ENCODE data around the gene STK33.

The STK33 gene

GRCh38 chr11:8360086-8360828 lies 233.8 kb downstream of the STK33 start:
- no peak overlapping the region for H3K4me3 ChIP-seq (ENCODE audit: low read depth, low read length)
- POLR2A ChIA-PET, result no interaction called here
- no peak for TF ChIP-seq PATZ1 (tag by site-specific recombination; IDR thresholded peaks at IDR 0.05)
- TF ChIP-seq ZBTB10 (tag by site-specific recombination; IDR thresholded peaks at IDR 0.05), result no peak
- no peak for TF ChIP-seq GLIS2 (tag by site-specific recombination; IDR thresholded peaks at IDR 0.05)
- no peak for TF ChIP-seq ZNF394 (tag by site-specific recombination; IDR thresholded peaks at IDR 0.05; ENCODE audit: borderline replicate concordance)
- no peak for TF ChIP-seq EGR2 (tag by site-specific recombination; IDR thresholded peaks at IDR 0.05; ENCODE audit: low read depth)
- no peak for TF ChIP-seq ZNF624 (tag by site-specific recombination; IDR thresholded peaks at IDR 0.05)
- no peaks in the 10 kb centered on the region for H3K4me1 ChIP-seq (ENCODE audit: control insufficient read depth, insufficient read depth, low read length)
- CTCF ChIA-PET, result interaction anchor here (0.5 to 0.7 kb wide), 2 partner anchors 96 to 622 kb away, joined by 3 read pairs; no protein-coding TSS in a partner anchor
- no peak overlapping the region for H3K27ac ChIP-seq (ENCODE audit: extremely low read depth, low read depth, low read length)
- no peaks in the 10 kb centered on the region for H3K36me3 ChIP-seq (ENCODE audit: control insufficient read depth in 2 of 2, insufficient read depth in 1 of 2, low read length in 2 of 2)
- H3K9me3 ChIP-seq (ENCODE audit: control insufficient read depth, insufficient read depth, low read depth, low read length), result no peaks in the 10 kb centered on the region

GRCh38 chr11:8359521-8359920 lies 234.5 kb downstream of the STK33 start:
- H3K27ac ChIP-seq (ENCODE audit: extremely low read depth, low read depth, low read length), result no peak overlapping the region
- no peaks in the 10 kb centered on the region for H3K4me1 ChIP-seq (ENCODE audit: control insufficient read depth, insufficient read depth, low read length)
- ChIA-PET CTCF (no interaction called here), POLR2A (no interaction called here)
- no peak overlapping the region for H3K4me3 ChIP-seq (ENCODE audit: low read depth, low read length)
- no peaks in the 10 kb centered on the region for H3K9me3 ChIP-seq (ENCODE audit: control insufficient read depth, insufficient read depth, low read depth, low read length)
- H3K36me3 ChIP-seq (ENCODE audit: control insufficient read depth in 2 of 2, insufficient read depth in 1 of 2, low read length in 2 of 2), result no peaks in the 10 kb centered on the region
- TF ChIP-seq ZSCAN16 (tag by site-specific recombination; IDR thresholded peaks at IDR 0.05) (no peak), YY2 (tag by site-specific recombination; IDR thresholded peaks at IDR 0.05) (no peak), ZSCAN18 (tag by site-specific recombination; IDR thresholded peaks at IDR 0.05) (no peak), ZNF692 (tag by site-specific recombination; IDR thresholded peaks at IDR 0.05) (no peak), ZBTB26 (tag by site-specific recombination; optimal IDR thresholded peaks at IDR 0.05) (no peak), ZNF19 (tag by site-specific recombination; IDR thresholded peaks at IDR 0.05; ENCODE audit: low read depth) (no peak), ZNF555 (tag by site-specific recombination; conservative IDR thresholded peaks at IDR 0.05) (no peak), ZNF398 (tag by site-specific recombination; IDR thresholded peaks at IDR 0.05) (no peak), ZBTB11 (tag by site-specific recombination; conservative IDR thresholded peaks at IDR 0.05; ENCODE audit: low read depth) (no peak), ZNF10 (tag by site-specific recombination; IDR thresholded peaks at IDR 0.05) (no peak), ATF2 (tag by site-specific recombination; IDR thresholded peaks at IDR 0.05; ENCODE audit: low read depth) (no peak)

Data from HEK293 (cell line).